ENCODE results near the gene CFAP299.

DNA sequence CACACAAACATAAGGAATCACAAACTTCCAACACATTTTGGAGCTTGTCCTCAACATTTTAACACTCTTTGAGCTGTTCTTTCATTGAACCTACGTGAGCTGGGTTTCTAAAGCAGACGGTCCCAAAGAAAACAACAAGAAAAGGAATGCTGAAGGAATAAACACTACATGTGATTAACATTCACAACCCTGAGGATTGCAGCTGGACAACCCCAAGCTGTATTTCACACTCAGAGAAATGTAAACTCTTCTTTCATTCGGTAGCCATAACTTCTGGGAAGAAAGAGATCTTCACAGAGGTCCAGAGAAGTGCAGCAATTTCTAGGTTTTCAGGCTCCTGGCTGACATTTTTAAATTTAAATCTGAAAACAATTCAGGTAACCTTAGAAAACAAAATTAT, 130.2 kb downstream of the CFAP299 start:
- TF ChIP-seq, protein P1, sequence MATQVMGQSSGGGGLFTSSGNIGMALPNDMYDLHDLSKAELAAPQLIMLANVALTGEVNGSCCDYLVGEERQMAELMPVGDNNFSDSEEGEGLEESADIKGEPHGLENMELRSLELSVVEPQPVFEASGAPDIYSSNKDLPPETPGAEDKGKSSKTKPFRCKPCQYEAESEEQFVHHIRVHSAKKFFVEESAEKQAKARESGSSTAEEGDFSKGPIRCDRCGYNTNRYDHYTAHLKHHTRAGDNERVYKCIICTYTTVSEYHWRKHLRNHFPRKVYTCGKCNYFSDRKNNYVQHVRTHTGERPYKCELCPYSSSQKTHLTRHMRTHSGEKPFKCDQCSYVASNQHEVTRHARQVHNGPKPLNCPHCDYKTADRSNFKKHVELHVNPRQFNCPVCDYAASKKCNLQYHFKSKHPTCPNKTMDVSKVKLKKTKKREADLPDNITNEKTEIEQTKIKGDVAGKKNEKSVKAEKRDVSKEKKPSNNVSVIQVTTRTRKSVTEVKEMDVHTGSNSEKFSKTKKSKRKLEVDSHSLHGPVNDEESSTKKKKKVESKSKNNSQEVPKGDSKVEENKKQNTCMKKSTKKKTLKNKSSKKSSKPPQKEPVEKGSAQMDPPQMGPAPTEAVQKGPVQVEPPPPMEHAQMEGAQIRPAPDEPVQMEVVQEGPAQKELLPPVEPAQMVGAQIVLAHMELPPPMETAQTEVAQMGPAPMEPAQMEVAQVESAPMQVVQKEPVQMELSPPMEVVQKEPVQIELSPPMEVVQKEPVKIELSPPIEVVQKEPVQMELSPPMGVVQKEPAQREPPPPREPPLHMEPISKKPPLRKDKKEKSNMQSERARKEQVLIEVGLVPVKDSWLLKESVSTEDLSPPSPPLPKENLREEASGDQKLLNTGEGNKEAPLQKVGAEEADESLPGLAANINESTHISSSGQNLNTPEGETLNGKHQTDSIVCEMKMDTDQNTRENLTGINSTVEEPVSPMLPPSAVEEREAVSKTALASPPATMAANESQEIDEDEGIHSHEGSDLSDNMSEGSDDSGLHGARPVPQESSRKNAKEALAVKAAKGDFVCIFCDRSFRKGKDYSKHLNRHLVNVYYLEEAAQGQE (IDR thresholded peaks at IDR 0.05): no peak
- TF ChIP-seq, protein P2, sequence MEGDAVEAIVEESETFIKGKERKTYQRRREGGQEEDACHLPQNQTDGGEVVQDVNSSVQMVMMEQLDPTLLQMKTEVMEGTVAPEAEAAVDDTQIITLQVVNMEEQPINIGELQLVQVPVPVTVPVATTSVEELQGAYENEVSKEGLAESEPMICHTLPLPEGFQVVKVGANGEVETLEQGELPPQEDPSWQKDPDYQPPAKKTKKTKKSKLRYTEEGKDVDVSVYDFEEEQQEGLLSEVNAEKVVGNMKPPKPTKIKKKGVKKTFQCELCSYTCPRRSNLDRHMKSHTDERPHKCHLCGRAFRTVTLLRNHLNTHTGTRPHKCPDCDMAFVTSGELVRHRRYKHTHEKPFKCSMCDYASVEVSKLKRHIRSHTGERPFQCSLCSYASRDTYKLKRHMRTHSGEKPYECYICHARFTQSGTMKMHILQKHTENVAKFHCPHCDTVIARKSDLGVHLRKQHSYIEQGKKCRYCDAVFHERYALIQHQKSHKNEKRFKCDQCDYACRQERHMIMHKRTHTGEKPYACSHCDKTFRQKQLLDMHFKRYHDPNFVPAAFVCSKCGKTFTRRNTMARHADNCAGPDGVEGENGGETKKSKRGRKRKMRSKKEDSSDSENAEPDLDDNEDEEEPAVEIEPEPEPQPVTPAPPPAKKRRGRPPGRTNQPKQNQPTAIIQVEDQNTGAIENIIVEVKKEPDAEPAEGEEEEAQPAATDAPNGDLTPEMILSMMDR (IDR thresholded peaks at IDR 0.05): no peak
- TF ChIP-seq, protein P3, sequence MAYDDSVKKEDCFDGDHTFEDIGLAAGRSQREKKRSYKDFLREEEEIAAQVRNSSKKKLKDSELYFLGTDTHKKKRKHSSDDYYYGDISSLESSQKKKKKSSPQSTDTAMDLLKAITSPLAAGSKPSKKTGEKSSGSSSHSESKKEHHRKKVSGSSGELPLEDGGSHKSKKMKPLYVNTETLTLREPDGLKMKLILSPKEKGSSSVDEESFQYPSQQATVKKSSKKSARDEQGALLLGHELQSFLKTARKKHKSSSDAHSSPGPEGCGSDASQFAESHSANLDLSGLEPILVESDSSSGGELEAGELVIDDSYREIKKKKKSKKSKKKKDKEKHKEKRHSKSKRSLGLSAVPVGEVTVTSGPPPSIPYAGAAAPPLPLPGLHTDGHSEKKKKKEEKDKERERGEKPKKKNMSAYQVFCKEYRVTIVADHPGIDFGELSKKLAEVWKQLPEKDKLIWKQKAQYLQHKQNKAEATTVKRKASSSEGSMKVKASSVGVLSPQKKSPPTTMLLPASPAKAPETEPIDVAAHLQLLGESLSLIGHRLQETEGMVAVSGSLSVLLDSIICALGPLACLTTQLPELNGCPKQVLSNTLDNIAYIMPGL (CRISPR knock-in tag; IDR thresholded peaks at IDR 0.05; ENCODE audit: borderline replicate concordance): no peak
- no peak for TF ChIP-seq RARB (CRISPR knock-in tag; IDR thresholded peaks at IDR 0.05)
- TF ChIP-seq, protein P4, sequence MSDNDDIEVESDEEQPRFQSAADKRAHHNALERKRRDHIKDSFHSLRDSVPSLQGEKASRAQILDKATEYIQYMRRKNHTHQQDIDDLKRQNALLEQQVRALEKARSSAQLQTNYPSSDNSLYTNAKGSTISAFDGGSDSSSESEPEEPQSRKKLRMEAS (IDR thresholded peaks at IDR 0.05): no peak
- TF ChIP-seq ZFP36 (IDR thresholded peaks at IDR 0.05; ENCODE audit: borderline replicate concordance, partially characterized antibody): no peak
- no peak for TF ChIP-seq RAD21 (conservative IDR thresholded peaks at IDR 0.05 in 1 of 2, IDR thresholded peaks at IDR 0.05 in 1 of 2)
- TF ChIP-seq EP300 (IDR thresholded peaks at IDR 0.05): no peak
- TF ChIP-seq BHLHE40 (IDR thresholded peaks at IDR 0.05; ENCODE audit: low read depth, low read length): no peak

Measured in A549 (cell line).